WTC11 (cell line): ENCODE measurements around the gene INPP5A.

ENCODE experiments used
- FOXP1 ChIP-seq: sonication (generic); formaldehyde crosslinking; IDR thresholded peaks from 2 replicates; pipeline ENCODE4 v1.8.0; 2022; ENCODE audit warnings: missing genetic modification reagents, mild to moderate bottlenecking, moderate library complexity, borderline replicate concordance
- SMAD3 ChIP-seq: sonication (generic); formaldehyde crosslinking; IDR thresholded peaks from 2 replicates; pipeline ENCODE4 v1.8.0; 2022; ENCODE audit warnings: missing genetic modification reagents, mild to moderate bottlenecking, borderline replicate concordance
- TF ChIP-seq, protein P1 (sequence below): fragments of 200-600 bp; IDR thresholded peaks from 2 replicates; pipeline ENCODE4 v1.8.0; 2022; ENCODE audit warnings: antibody characterized with exemption
- TF ChIP-seq, protein P2 (sequence below): sonication (generic); formaldehyde crosslinking; IDR thresholded peaks from 2 replicates; pipeline ENCODE4 v1.8.1; 2023; ENCODE audit warnings: mild to moderate bottlenecking, missing genetic modification reagents, moderate library complexity

DNA sequence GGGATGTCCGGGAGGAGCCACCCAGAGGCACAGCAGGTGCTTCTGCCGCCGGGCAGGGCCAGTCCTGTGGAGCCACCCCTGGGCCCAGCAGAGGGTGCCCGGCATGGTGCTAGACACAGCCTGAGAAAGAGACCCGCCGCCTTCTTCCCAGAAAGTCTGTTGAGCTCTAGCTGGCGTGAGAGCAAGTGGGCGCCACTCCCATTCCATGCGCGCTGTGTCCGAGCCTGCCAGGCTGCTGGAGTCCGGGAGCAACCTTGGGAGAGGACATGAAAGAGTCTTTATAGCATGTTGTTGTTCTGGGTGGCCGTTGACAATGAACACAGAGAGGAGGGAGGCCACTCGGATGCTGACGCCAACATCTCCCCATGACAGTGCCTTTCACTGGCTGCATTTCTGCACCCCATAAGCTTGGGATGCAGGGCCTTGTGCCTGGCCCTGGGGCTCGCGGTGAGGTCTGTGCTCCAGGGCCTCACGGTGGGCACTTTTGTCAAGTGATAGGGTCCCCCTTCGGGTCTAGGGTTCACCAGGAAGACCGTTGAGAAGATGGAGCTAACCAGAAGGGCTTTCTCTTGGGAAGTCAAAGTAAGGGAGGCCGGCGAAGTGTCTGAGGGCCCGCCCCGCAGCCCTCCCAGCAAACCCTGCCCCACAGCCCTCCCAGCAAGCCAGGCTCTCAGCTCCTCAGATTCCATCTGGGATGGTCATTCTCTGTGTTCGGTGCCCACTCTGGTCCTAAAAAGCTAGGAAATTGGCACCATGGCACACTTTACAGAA is 201.1 kb downstream of the INPP5A start:
- TF ChIP-seq FOXP1 (CRISPR knock-in tag) (no peak), SMAD3 (no peak)
- TF ChIP-seq, protein P1, sequence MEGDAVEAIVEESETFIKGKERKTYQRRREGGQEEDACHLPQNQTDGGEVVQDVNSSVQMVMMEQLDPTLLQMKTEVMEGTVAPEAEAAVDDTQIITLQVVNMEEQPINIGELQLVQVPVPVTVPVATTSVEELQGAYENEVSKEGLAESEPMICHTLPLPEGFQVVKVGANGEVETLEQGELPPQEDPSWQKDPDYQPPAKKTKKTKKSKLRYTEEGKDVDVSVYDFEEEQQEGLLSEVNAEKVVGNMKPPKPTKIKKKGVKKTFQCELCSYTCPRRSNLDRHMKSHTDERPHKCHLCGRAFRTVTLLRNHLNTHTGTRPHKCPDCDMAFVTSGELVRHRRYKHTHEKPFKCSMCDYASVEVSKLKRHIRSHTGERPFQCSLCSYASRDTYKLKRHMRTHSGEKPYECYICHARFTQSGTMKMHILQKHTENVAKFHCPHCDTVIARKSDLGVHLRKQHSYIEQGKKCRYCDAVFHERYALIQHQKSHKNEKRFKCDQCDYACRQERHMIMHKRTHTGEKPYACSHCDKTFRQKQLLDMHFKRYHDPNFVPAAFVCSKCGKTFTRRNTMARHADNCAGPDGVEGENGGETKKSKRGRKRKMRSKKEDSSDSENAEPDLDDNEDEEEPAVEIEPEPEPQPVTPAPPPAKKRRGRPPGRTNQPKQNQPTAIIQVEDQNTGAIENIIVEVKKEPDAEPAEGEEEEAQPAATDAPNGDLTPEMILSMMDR, result no peak
- TF ChIP-seq, protein P2, sequence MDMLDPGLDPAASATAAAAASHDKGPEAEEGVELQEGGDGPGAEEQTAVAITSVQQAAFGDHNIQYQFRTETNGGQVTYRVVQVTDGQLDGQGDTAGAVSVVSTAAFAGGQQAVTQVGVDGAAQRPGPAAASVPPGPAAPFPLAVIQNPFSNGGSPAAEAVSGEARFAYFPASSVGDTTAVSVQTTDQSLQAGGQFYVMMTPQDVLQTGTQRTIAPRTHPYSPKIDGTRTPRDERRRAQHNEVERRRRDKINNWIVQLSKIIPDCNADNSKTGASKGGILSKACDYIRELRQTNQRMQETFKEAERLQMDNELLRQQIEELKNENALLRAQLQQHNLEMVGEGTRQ, result no peak
